Measurements from ENCODE around the gene NKX2-8.
"Not testable (repeated sequence)": the region's sequence is repeated elsewhere in the genome, so short reads cannot be mapped to it uniquely, and the experiment has no call there.

The NKX2-8 gene

DNA sequence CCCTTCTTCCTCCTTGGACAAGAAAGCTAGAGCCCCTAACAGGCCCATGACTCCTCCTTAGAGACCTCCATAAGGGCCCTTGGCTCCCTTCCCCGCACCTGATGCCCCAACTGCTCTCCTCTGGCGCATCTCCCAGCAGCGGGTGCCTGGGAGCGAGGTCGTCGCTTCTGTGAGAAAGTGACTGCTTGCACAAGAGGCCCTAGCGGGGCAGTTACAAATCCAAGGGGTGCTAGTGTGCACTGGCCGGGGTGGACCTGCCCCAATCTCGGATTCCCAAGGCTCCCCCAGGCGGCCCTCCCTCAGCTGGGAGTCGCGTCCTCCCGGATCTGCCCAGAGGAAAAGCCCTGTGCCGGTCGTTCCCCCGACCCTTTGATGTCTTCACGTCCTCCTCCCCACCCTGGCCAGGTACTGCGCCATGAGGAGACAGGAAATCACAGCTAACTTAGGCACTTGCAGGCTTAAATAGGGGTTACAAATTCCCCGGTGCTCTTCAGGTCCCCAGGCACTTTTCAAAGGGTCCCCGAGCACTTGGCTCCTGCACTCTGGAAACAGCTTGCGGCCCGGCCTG lies 2.8 kb downstream of the NKX2-8 start:
- DNase-seq: no peak

DNA sequence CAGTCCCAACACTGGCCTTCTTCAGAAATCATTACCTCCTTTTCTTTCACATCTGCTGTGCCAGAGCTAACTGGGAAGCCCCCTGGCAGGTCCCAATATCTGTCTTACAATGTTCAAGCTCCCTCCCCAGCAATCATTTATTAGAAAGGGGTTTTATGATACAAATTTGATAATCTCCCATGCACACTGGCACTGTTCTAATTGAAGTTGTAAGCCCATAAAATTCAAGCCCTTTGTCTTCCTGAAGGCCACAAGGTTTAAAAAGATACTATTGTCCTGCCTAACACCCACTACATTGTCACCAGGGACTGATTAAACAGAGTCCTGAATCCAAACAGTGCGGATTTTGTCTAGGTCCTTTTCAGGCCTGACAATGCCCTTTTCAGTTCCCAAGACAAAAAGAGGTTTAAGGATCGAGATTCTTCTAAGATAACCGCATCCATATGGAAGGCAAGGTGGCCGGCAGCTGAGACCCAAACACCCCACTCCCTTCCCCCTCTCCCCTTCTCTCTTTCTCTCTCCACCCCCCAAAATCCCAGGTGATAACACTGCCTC lies 3.3 kb downstream of the NKX2-8 start:
- DNase-seq: no peak

DNA sequence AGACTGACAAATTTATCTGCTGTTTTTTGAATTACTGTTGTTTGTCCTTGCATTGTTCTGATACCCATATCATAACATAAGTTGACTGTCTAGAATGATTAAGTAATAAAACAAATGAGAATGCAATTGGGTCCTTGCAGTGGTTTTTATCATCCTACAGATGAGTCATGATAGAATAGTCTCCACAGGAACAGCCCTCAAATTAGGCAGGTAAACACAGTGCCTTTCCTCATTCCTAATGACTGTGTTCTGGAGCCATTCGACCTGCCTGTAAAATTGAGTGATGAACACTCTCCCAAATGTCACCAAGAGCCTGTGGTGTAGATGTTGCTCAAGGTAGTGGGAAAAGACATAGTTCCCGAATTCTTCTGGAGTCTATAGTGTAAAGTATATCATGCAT lies 12.3 kb downstream of the NKX2-8 start:
- no peak for DNase-seq

DNA sequence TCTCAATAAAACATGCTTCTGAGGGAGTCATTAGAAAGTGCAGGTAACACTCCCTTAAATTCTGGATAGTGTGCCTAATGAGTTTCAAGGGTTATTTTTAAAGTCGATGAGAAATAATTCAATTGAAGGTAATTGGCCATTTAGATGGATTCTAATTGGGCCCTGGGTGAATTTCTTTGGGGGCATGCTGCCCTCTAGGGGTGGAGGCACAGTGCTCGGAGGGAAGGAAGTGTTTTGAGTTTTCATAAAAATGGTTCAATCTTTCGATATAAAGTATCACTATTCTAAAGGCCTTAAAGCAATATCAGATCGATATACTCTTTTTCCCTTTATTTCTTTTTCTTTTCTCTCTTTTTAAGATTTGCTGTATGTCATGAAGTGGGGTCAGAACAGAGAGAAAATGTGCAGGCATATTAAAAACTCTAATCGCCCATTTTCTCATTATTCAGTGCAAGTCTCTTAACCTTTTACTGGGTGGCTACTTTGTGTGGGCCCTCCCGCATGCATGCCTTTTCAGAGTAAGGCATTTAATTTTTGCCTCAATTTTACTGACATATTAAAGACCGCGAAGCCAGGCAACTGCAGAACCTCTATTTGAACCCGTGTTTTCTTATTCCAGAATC lies 25.5 kb downstream of the NKX2-8 start:
- DNase-seq: peak in 1 of 2 donors; percentile 8

DNA sequence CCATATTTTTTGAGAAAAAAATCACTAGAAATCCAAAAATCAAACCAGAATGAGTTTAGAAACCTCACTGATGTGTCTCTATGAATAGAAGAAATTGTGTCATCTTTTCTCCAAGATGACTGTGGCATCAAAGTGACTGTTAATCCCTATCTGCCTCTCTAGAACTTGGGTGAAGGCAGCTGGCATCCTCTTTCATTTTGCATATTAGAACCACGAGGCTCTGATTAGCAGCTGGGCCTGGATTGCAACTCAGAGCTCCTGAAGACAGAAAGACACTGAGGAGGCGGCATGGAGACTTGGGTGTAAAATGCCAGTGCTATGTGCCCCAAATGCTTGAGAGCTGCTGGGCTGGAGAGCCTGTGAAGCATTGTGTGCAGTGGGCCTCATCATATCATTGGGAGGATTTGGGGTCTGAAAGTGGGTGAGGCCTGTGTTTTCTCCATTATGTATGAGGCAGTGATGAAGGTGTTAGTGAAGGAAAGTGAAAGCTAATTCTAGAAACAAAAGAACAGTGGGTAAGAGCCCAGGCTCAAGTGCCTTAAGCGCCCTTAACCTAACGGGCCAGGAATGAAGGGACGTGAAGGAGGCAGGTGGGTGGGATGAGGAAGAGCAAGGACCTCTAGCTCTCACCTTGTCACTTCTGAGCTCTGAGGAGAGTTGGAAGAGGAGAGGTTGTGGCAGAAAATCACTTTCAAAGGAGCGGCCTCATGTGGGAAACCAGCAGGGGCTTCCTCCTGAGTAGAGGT lies 26.2 kb downstream of the NKX2-8 start:
- DNase-seq: no peak

DNA sequence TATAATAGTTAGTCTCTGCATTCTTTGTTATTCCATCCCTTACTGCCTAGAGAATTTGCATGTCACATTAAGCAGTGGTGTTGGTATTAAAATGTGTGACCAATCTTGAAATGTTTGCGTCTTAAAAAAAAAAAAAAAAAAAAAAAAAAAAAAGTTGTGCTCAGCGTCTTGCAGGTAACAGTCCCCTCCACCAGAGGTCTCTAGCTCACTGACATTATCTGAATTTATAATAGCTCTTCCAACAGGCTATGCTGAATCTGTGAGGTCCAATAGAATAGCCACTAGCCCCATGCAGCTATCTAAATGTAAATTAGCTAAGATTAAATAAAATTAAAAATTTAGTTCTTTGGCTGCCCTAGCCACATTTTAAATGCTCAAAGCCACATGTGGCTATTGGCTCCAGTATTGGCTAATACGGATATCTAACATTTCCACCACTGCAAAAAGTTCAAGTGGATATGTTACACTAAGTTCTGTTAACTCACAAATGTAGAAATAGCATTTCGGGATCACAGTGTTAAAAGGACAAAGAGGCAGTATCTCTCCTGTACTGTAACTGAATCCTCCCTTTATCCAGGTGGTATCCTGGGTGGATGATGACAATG lies 28.7 kb downstream of the NKX2-8 start:
- peak in 1 of 2 donors; percentile 2 for DNase-seq

DNA sequence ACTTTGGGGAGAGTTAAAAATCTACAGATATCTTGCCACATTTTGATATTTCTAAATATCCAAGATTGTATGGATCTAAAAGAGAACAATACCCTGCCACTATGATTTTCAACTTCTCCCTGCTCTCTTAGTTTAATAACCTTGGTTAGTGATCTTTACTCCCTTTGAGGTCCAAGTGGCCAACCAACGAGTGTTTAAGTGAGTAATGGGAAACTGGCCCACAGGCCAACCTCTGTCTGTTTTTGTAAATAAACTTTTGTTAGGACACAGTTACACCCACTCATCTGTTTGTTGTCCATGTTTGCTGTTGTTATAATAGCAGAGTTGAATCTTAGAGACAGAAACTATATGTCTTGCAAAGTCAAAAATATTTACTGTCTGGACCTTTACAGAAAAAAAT lies 31.5 kb downstream of the NKX2-8 start:
- DNase-seq: no peak

DNA sequence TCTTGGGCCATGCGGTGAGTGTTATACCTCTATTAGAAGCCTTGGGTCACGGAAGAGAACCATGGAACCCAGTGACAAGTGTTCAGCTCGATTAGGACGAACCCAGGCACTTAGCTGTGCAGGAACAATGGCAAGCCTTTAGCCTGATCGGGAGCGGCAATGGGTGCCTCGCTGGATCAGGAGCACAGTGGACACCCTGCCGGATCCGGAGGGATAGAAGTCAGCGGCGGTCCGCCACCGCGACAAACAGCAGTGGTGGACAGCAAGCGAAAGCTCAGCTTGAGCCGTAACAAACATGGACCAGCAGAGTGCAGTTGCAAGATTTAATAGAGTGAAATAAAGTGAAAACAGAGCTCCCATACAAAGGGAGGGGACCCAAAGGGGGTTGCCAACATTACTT lies 38.1 kb downstream of the NKX2-8 start:
- DNase-seq: not testable (repeated sequence)

DNA sequence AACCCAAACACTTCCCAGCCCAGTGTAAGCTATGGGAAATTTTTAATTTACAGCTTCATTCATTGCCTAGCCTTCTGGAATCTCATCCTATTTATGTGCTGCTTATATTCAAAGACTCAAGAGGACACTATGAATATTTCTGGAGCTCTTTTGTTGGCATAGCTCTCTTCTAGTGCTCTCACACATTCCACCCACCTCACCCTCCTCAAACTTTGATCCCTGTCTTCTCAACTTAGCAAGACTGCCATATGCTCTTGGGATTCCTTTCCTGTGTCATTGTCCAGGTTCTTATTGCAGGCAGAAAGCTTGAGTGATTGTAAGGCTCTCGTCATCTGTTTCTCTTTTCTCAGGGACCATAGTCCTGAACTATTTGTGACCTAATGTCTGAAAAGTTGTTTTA lies 44.4 kb downstream of the NKX2-8 start:
- no peak for DNase-seq

Data from CD4-positive, alpha-beta T cell treated with Interleukin-4 for 1 hour (primary cell).